Parathyroid adenoma (tissue), 2 donors: Measurements from ENCODE around the gene RPL29.
A peak's percentile ranks its signal among the peaks of the same experiment; 100 is the strongest.

Experiments used
- H2AFZ ChIP-seq: fragments of 300-600 bp; sonication (generic); one replicate; pipeline ENCODE4 v1.7.0; 2017; ENCODE audit warnings: antibody characterized with exemption, mild to moderate bottlenecking
- H3K27ac ChIP-seq: fragments of 300-600 bp; sonication (generic); one replicate; pipeline ENCODE4 v1.7.0; 2017
- H3K27me3 ChIP-seq: fragments of 300-600 bp; sonication (generic); one replicate; pipeline ENCODE4 v1.7.0; 2017; ENCODE audit warnings: low read length; ENCODE audit not compliant: control insufficient read depth, insufficient read depth
- H3K36me3 ChIP-seq: fragments of 300-600 bp; sonication (generic); one replicate; pipeline ENCODE4 v1.7.0; 2017; ENCODE audit warnings: low read length; ENCODE audit not compliant: control insufficient read depth, insufficient read depth
- H3K4me1 ChIP-seq: fragments of 300-600 bp; sonication (generic); one replicate; pipeline ENCODE4 v1.7.0; 2017; ENCODE audit warnings: control low read depth
- H3K4me2 ChIP-seq: fragments of 300-600 bp; sonication (generic); one replicate; pipeline ENCODE4 v1.7.0; 2017; ENCODE audit warnings: low read length
- H3K4me3 ChIP-seq: fragments of 300-600 bp; sonication (generic); one replicate; pipeline ENCODE4 v1.7.0; 2017; ENCODE audit warnings: low read depth, low read length
- H3K79me2 ChIP-seq: fragments of 300-600 bp; sonication (generic); one replicate; pipeline ENCODE4 v1.7.0; 2017; ENCODE audit warnings: control low read depth
- H3K9ac ChIP-seq: fragments of 300-600 bp; sonication (generic); one replicate; pipeline ENCODE4 v1.7.0; 2017; ENCODE audit warnings: mild to moderate bottlenecking
- H3K9me3 ChIP-seq: fragments of 300-600 bp; sonication (generic); one replicate; pipeline ENCODE4 v1.7.0; 2017; ENCODE audit warnings: low read length; ENCODE audit not compliant: control insufficient read depth
- CTCF ChIP-seq: fragments of 300-600 bp; sonication (generic); IDR thresholded peaks from one replicate; pipeline ENCODE4 v1.7.0; 2017; ENCODE audit warnings: antibody characterized with exemption, mild to moderate bottlenecking
- donor health status: primary hyperparathyroidism.

Gene RPL29

GRCh38 chr3:51968170-51968775 lies 27.4 kb downstream of the RPL29 start:
- Histone ChIP-seq H3K9ac (no peak overlapping the region), H3K4me1 (peaks cover 17% of the 10 kb centered on the region), H3K27ac (peak overlapping the region; percentile 55), H3K9me3 (no peaks in the 10 kb centered on the region), H3K79me2 (no peaks in the 10 kb centered on the region), H3K4me2 (peak overlapping the region; percentile 98), H3K27me3 (no peaks in the 10 kb centered on the region), H3K36me3 (no peaks in the 10 kb centered on the region), H2AFZ (peak overlapping the region; percentile 71), H3K4me3 (peak overlapping the region; percentile 57)
- TF ChIP-seq CTCF = no peak

- H3K9ac ChIP-seq = peak within 1 kb of the TSS; percentile 71
- H3K4me1 ChIP-seq = peaks cover 17% of the 10 kb centered on the region
- peak within 1 kb of the TSS; percentile 98 for H3K4me2 ChIP-seq
- no peaks in the 10 kb centered on the region for H3K79me2 ChIP-seq
- H3K36me3 ChIP-seq = no peaks in the 10 kb centered on the region
- H3K27me3 ChIP-seq = no peaks in the 10 kb centered on the region
- peak within 1 kb of the TSS; percentile 57 for H3K4me3 ChIP-seq
- peak within 1 kb of the TSS; percentile 55 for H3K27ac ChIP-seq
- H2AFZ ChIP-seq = peak within 1 kb of the TSS; percentile 74
- TF ChIP-seq CTCF = no peak
- H3K9me3 ChIP-seq = no peaks in the 10 kb centered on the region
Measured at GRCh38 chr3:51967384-51968169, 28.1 kb downstream of the RPL29 start, which contains the start of gene PCBP4. Gene PCBP4 (minus strand): TSS chr3:51967454. CDS start chr3:51961240, 6,214 bp downstream.

GRCh38 chr3:51966922-51967383 lies 28.7 kb downstream of the RPL29 start:
- peak overlapping the region; percentile 71 for H3K9ac ChIP-seq
- no peaks in the 10 kb centered on the region for H3K36me3 ChIP-seq
- peak overlapping the region; percentile 74 for H3K4me2 ChIP-seq
- H3K79me2 ChIP-seq = no peaks in the 10 kb centered on the region
- no peak overlapping the region for H3K27ac ChIP-seq
- no peak for TF ChIP-seq CTCF
- H3K9me3 ChIP-seq = no peaks in the 10 kb centered on the region
- H2AFZ ChIP-seq = peak overlapping the region; percentile 74
- peak overlapping the region; percentile 56 for H3K4me3 ChIP-seq
- peaks cover 17% of the 10 kb centered on the region for H3K4me1 ChIP-seq
- H3K27me3 ChIP-seq = no peaks in the 10 kb centered on the region

- no peaks in the 10 kb centered on the region for H3K36me3 ChIP-seq
- no peak for TF ChIP-seq CTCF
- H3K79me2 ChIP-seq = no peaks in the 10 kb centered on the region
- peak overlapping the region; percentile 74 for H3K4me2 ChIP-seq
- H3K27ac ChIP-seq = no peak overlapping the region
- peak overlapping the region; percentile 56 for H3K4me3 ChIP-seq
- no peaks in the 10 kb centered on the region for H3K9me3 ChIP-seq
- H3K4me1 ChIP-seq = peaks cover 17% of the 10 kb centered on the region
- H3K27me3 ChIP-seq = no peaks in the 10 kb centered on the region
- H2AFZ ChIP-seq = peak overlapping the region; percentile 74
- peak overlapping the region; percentile 71 for H3K9ac ChIP-seq
Measured at GRCh38 chr3:51966486-51966885, 29.2 kb downstream of the RPL29 start.
